CD4-positive, alpha-beta T cell (primary cell): ENCODE results near the gene CLPTM1. TPM values are rescaled to one million over a fixed set of nuclear protein-coding genes. Genes with fewer than 3 reads are reported as not detected.

ENCODE experiments used
- ATAC-seq: fragments of 200-7000 bp; cut with Tn5 transposase; one replicate; pipeline ENCODE4 v1.10.0; 2022; ENCODE audit warnings: mild to moderate bottlenecking; ENCODE audit not compliant: poor library complexity
- CTCF ChIA-PET: fragments of 350-600 bp; sonication (Branson Sonifier 250); formaldehyde crosslinking; loops from one replicate; lab custom pipeline; 2021; ENCODE audit warnings: antibody characterized with exemption, inconsistent platforms; lab: Charles Lee
- POLR2A ChIA-PET: fragments of 350-600 bp; sonication (Branson Sonifier 250); formaldehyde crosslinking; loops from one replicate; lab custom pipeline; 2021; ENCODE audit warnings: antibody characterized with exemption, inconsistent platforms; lab: Charles Lee
- DNase-seq, 14 experiments: peaks; one replicate each; pipeline ENCODE4 v3.0.0-alpha.2; 2013 to 2020; ENCODE audit warnings: mixed read lengths in 2 of 14
- H3K27ac ChIP-seq, 2 donors: one replicate each; pipeline versions ENCODE4 v1.5.1 to v1.7.0; 2013; ENCODE audit warnings: low read length in 2 of 2, low read depth in 1 of 2, mild to moderate bottlenecking in 1 of 2
- H3K27me3 ChIP-seq, 2 experiments: 1 replicate in 1 of 2; 2 replicates in 1 of 2; pipeline versions ENCODE4 v1.6.1 to v1.7.0; 2013; ENCODE audit warnings: low read length in 2 of 2, control low read depth in 1 of 2, mild to moderate bottlenecking in 1 of 2, moderate library complexity in 1 of 2; ENCODE audit not compliant: insufficient read depth in 2 of 2, control insufficient read depth in 1 of 2
- H3K36me3 ChIP-seq: one replicate; pipeline ENCODE4 v1.6.1; 2013; ENCODE audit warnings: low read length, control low read depth; ENCODE audit not compliant: insufficient read depth
- H3K4me1 ChIP-seq: one replicate; pipeline ENCODE4 v1.6.1; 2013; ENCODE audit warnings: low read length, control low read depth; ENCODE audit not compliant: insufficient read depth
- H3K4me3 ChIP-seq: one replicate; pipeline ENCODE4 v1.5.1; 2013; ENCODE audit warnings: mild to moderate bottlenecking, low read length, moderate library complexity
- H3K9me3 ChIP-seq, 2 experiments: 1 replicate in 1 of 2; 2 replicates in 1 of 2; pipeline versions ENCODE4 v1.6.1 to v1.7.0; 2013; ENCODE audit warnings: low read length in 2 of 2, mild to moderate bottlenecking in 2 of 2, control low read depth in 1 of 2, moderate library complexity in 1 of 2; ENCODE audit not compliant: control insufficient read depth in 1 of 2, insufficient read depth in 1 of 2
- H3K27ac Mint-ChIP-seq: one replicate; pipeline ENCODE4 v1.8.0; 2020; ENCODE audit warnings: mixed read lengths
- H3K27me3 Mint-ChIP-seq: one replicate; pipeline ENCODE4 v1.8.0; 2021; ENCODE audit warnings: mixed read lengths
- H3K36me3 Mint-ChIP-seq: one replicate; pipeline ENCODE4 v1.8.0; 2021; ENCODE audit warnings: low read depth, mixed read lengths
- H3K4me1 Mint-ChIP-seq: one replicate; pipeline ENCODE4 v1.8.0; 2021; ENCODE audit warnings: low read depth, mixed read lengths
- H3K4me3 Mint-ChIP-seq: one replicate; pipeline ENCODE4 v1.8.0; 2020; ENCODE audit warnings: mild to moderate bottlenecking, mixed read lengths
- H3K9me3 Mint-ChIP-seq: one replicate; pipeline ENCODE4 v1.8.0; 2020; ENCODE audit warnings: mixed read lengths
- intact Hi-C, 2 experiments: fragments of 100-400 bp; cut with DNase I in 1 of 2; cut with micrococcal nuclease in 1 of 2; formaldehyde crosslinking; loops; one replicate each; pipeline versions ENCODE4 v1.15.1 to v1.9.0; 2023 to 2025; cut with DNase I, micrococcal nuclease
- total RNA-seq, 174 experiments: library from RNA in 2 of 174; stranded (reverse) in 2 of 174; gene quantifications; one replicate each; pipeline ENCODE4 v1.2.3 and lab custom pipeline; 2021 to 2026
- TF ChIP-seq, protein P1 (sequence below): fragments of 200-600 bp; IDR thresholded peaks from one replicate; pipeline ENCODE4 v1.8.0; 2022; ENCODE audit warnings: antibody characterized with exemption, mild to moderate bottlenecking

Gene CLPTM1
- total RNA-seq, 2 experiments from 2014 or later = 71.0 to 72.7 TPM

DNA sequence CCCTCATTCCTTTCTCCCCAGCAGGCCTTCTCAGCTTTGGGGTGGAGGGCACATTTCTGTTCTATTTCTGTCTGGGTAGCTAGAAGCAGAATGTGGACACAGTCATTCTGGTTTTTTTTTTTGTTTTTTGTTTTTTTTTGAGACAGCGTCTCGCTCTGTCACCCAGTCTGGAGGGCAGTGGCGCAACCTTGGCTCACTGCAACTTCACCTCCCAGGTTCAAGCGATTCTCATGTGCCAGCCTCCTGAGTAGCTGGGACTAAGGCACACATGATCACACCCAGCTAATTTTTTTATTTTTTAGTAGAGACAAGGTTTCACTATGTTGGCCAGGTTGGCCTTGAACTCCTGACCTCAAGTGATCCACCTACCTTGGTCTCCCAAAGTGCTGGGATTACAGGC lies 20.3 kb downstream of the CLPTM1 start:
- no peaks in the 10 kb centered on the region for H3K4me1 Mint-ChIP-seq
- Histone ChIP-seq H3K9me3 (no peaks in the 10 kb centered on the region), H3K4me3 (no peak overlapping the region), H3K27me3 (no peaks in the 10 kb centered on the region), H3K4me1 (no peaks in the 10 kb centered on the region), H3K27ac (no peak overlapping the region), H3K36me3 (peaks cover 75% of the 10 kb centered on the region)
- CTCF ChIA-PET = interaction anchor here (1.7 kb wide), 1 partner anchor 510 kb away, joined by 3 read pairs; no protein-coding TSS in a partner anchor
- POLR2A ChIA-PET = no interaction called here
- ATAC-seq (no peak), DNase-seq (no peak)
- TF ChIP-seq, protein P1, sequence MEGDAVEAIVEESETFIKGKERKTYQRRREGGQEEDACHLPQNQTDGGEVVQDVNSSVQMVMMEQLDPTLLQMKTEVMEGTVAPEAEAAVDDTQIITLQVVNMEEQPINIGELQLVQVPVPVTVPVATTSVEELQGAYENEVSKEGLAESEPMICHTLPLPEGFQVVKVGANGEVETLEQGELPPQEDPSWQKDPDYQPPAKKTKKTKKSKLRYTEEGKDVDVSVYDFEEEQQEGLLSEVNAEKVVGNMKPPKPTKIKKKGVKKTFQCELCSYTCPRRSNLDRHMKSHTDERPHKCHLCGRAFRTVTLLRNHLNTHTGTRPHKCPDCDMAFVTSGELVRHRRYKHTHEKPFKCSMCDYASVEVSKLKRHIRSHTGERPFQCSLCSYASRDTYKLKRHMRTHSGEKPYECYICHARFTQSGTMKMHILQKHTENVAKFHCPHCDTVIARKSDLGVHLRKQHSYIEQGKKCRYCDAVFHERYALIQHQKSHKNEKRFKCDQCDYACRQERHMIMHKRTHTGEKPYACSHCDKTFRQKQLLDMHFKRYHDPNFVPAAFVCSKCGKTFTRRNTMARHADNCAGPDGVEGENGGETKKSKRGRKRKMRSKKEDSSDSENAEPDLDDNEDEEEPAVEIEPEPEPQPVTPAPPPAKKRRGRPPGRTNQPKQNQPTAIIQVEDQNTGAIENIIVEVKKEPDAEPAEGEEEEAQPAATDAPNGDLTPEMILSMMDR = no peak
- H3K36me3 Mint-ChIP-seq = peaks cover 61% of the 10 kb centered on the region
- no peak overlapping the region for H3K27ac Mint-ChIP-seq
- H3K4me3 Mint-ChIP-seq = no peak overlapping the region
- H3K9me3 Mint-ChIP-seq = no peaks in the 10 kb centered on the region
- intact Hi-C loops = no loop called here
- no peaks in the 10 kb centered on the region for H3K27me3 Mint-ChIP-seq

DNA sequence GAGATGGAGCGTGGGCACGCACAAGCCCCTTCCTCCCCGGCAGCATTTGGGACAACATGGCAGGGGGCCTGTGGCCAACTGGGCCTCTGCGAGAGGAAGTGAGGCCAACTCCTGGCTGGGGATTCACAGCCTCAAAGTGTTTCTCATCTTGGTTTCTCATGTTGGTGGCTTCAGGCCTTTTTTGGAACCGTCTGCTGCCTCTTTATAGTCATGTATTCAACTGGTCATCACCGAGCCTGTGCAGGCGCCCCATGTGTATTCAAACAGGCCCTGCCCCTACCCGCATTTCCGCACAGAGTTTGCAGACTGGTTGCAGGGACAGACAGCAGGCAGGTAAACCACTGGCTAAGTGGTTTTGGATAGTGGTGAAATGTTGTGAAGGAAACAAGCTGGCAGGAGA lies 28.8 kb downstream of the CLPTM1 start:
- peaks cover 74% of the 10 kb centered on the region for H3K36me3 Mint-ChIP-seq
- H3K9me3 Mint-ChIP-seq = no peaks in the 10 kb centered on the region
- TF ChIP-seq, protein P1 = no peak
- Histone ChIP-seq H3K4me1 (no peaks in the 10 kb centered on the region), H3K27me3 (no peaks in the 10 kb centered on the region), H3K9me3 (no peaks in the 10 kb centered on the region), H3K36me3 (peaks cover 69% of the 10 kb centered on the region), H3K27ac (no peak overlapping the region), H3K4me3 (no peak overlapping the region)
- ATAC-seq (no peak), DNase-seq (no peak)
- no peaks in the 10 kb centered on the region for H3K4me1 Mint-ChIP-seq
- ChIA-PET POLR2A (no interaction called here), CTCF (no interaction called here)
- H3K27me3 Mint-ChIP-seq = no peaks in the 10 kb centered on the region
- H3K4me3 Mint-ChIP-seq = no peak overlapping the region
- intact Hi-C loops = no loop called here
- H3K27ac Mint-ChIP-seq = no peak overlapping the region

DNA sequence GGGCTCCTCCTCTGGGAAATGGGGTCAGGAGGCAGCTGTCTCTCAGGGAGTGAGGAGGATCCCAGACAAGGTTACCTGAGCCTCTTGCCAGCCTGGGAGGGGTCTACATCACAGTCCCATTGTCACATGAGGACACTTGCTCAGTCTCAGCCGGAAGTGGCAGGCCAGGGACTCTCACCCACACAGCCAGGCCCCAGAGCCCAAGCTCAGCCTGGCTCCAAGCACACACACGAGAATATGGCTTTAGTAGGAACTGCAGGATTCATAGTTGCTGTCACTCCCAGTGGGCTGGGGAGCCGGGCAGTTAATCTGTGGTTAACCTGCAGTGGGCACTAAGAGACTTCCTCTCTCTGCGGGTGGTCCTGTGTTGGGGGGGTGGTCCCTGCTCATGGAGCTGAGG lies 30.3 kb downstream of the CLPTM1 start:
- TF ChIP-seq, protein P1 = no peak
- peaks cover 66% of the 10 kb centered on the region for H3K36me3 Mint-ChIP-seq
- no peak overlapping the region for H3K4me3 Mint-ChIP-seq
- H3K36me3 ChIP-seq = peaks cover 70% of the 10 kb centered on the region
- H3K4me1 ChIP-seq = no peaks in the 10 kb centered on the region
- H3K27me3 Mint-ChIP-seq = no peaks in the 10 kb centered on the region
- H3K9me3 Mint-ChIP-seq = no peaks in the 10 kb centered on the region
- POLR2A ChIA-PET = no interaction called here
- H3K27ac Mint-ChIP-seq = no peak overlapping the region
- no peaks in the 10 kb centered on the region for H3K4me1 Mint-ChIP-seq
- ATAC-seq (no peak), DNase-seq (no peak)
- H3K9me3 ChIP-seq = no peaks in the 10 kb centered on the region
- H3K4me3 ChIP-seq = no peak overlapping the region
- H3K27me3 ChIP-seq = no peaks in the 10 kb centered on the region
- intact Hi-C loops = no loop called here
- H3K27ac ChIP-seq = no peak overlapping the region
- CTCF ChIA-PET = no interaction called here
